CD4-positive, alpha-beta T cell treated with Interleukin-4 for 1 hour (primary cell): ENCODE measurements around the gene TIMM29.
A peak's percentile ranks its signal among the peaks of the same experiment; 100 is the strongest.
"Not testable (repeated sequence)": the region's sequence is repeated elsewhere in the genome, so short reads cannot be mapped to it uniquely, and the experiment has no call there.

Source experiments
- DNase-seq, 2 donors: peaks; one replicate each; pipeline ENCODE4 v3.0.0-alpha.2; 2020 to 2022

The TIMM29 gene

GRCh38 chr19:10946958-10947657 is 18.5 kb downstream of the TIMM29 start:
- no peak for DNase-seq

- no peak for DNase-seq
These were observed 24.2 kb downstream of the TIMM29 start for GRCh38 chr19:10952809-10953208.

- not testable (repeated sequence) for DNase-seq
These were observed 30.8 kb downstream of the TIMM29 start for GRCh38 chr19:10959277-10959968.

- peak; percentile 97 for DNase-seq
These were observed 31.9 kb downstream of the TIMM29 start, which contains the start of gene SMARCA4 for GRCh38 chr19:10960314-10961072. Gene SMARCA4, plus strand, starts transcription at chr19:10961030. Its CDS starts 23,122 bp downstream, at chr19:10984152.

GRCh38 chr19:10961073-10961860 is 32.7 kb downstream of the TIMM29 start:
- DNase-seq, result peak in 1 of 2 donors; percentile 26

- no peak for DNase-seq
These were observed 34.3 kb downstream of the TIMM29 start for GRCh38 chr19:10962863-10963262.

- DNase-seq, result no peak
These were observed 35.3 kb downstream of the TIMM29 start for GRCh38 chr19:10963865-10964264.

GRCh38 chr19:10964903-10965302 is 36.3 kb downstream of the TIMM29 start:
- DNase-seq, result no peak

- no peak for DNase-seq
These were observed 36.8 kb downstream of the TIMM29 start for GRCh38 chr19:10965398-10965797.

GRCh38 chr19:10966809-10967208 is 38.2 kb downstream of the TIMM29 start:
- DNase-seq, result no peak

GRCh38 chr19:10968527-10969135 is 40.0 kb downstream of the TIMM29 start:
- no peak for DNase-seq

GRCh38 chr19:10971107-10971726 is 42.6 kb downstream of the TIMM29 start:
- no peak for DNase-seq

GRCh38 chr19:10975374-10976130 is 46.9 kb downstream of the TIMM29 start:
- no peak for DNase-seq

- DNase-seq, result no peak
These were observed 47.7 kb downstream of the TIMM29 start for GRCh38 chr19:10976131-10976892.

GRCh38 chr19:10977742-10978092 is 49.1 kb downstream of the TIMM29 start:
- no peak for DNase-seq
